NCI-H1694 (cell line): ENCODE measurements around the gene RNU6-1.
A peak's percentile ranks its signal among the peaks of the same experiment; 100 is the strongest.

Experiments
- DNase-seq: peaks from one replicate; lab custom pipeline; 2025; lab: John Stamatoyannopoulos, UW

RNU6-1 gene

GRCh38 chr15:67857220-67857619, 17.4 kb upstream of the RNU6-1 start:
- no peak for DNase-seq

- DNase-seq, result no peak
These were observed 16.0 kb upstream of the RNU6-1 start for GRCh38 chr15:67855842-67856241.

- no peak for DNase-seq
These were observed 14.5 kb upstream of the RNU6-1 start for GRCh38 chr15:67854358-67854757.

- no peak for DNase-seq
These were observed 13.6 kb upstream of the RNU6-1 start for GRCh38 chr15:67853454-67853853.

DNA sequence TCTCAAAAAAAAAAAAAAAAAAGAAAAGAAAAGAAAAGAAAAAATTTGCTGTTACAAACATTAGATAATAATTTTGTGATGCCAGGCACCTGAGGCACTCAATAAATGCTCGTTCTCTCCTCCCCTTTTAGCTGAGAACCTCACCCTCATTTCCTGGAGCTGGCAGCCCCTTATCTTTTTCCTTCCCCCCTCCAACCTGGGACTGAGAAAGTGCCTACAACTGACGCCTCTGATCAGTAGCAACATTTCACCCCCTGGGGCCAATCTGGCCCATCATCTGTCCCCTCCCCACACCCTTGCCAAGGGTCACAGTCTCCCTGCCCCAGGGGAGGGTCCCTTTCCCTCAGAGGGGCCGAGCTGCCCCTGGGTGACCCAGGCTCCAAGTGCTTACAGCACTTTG, 12.6 kb upstream of the RNU6-1 start:
- no peak for DNase-seq

DNA sequence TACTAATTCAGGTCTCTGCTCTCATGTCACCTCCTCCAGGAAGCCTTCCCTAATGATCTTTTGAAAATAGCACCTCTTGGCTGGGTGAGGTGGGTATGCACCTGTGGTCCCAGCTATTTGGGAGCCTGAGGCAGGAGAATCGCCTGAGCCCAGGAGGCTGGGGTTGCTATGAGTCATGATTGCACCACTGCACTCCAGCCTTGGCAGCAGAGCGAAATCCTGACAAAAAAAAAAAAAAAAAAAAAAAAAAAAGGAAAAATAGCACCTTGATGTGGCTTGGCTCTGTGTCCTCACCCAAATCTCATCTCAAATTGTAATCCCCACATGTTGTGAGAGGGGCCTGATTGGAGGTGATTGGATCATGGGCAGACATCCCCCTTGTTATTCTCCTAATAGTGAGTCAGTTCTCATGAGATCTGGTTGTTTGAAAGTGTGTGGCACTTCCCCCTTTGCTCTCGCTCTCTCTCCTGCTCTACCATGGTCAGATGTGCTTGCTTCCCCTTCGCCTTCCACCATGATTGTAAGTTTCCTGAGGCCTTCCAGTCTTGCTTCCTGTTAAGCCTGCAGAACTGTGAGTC, 11.2 kb upstream of the RNU6-1 start:
- DNase-seq, result no peak

GRCh38 chr15:67850336-67850735, 10.5 kb upstream of the RNU6-1 start:
- no peak for DNase-seq

DNA sequence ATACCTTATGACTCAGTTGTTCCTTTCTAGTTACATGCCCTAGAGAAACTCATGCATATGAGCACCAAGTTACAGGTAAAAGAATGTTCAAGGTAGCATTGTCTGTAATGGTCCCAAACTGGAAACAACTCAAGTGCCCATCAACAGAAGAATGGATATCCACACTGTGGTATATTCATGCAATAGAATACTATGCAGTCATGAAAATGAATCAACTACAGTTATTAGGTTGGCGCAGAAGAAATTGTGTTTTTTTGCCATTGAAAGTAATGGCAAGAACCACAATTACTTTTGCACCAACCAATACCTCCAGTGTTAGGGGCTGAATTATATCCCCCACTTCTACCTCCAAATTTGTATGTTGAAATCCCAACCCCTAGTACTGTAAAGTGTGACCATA, 9.7 kb upstream of the RNU6-1 start:
- no peak for DNase-seq

DNA sequence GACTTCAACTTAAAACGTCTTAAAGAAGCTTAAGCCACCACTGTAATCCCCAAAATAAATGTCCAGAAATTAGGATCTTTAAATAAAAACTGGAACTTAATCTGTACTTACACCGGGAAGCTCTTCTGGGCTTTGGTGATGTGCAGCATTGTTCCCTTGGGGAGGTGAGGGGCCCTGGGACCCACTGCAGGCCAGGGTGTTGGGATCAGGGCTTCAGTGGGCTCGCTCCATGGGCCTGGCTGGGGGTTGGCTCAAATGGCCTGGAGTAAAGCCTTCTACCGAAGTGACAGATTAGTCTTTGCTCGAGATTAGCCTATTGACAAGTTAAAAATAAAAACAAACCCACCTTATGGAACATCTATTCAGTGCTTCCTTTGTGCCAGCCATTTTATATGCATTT, 6.1 kb upstream of the RNU6-1 start:
- no peak for DNase-seq

- no peak for DNase-seq
These were observed 3.9 kb upstream of the RNU6-1 start for GRCh38 chr15:67843571-67844387.

- no peak for DNase-seq
These were observed 3.3 kb upstream of the RNU6-1 start for GRCh38 chr15:67843092-67843501.

GRCh38 chr15:67841513-67841762, 1.6 kb upstream of the RNU6-1 start:
- DNase-seq, result no peak

- peak; percentile 8 for DNase-seq
These were observed 1.1 kb upstream of the RNU6-1 start for GRCh38 chr15:67840749-67841512.

- peak; percentile 28 for DNase-seq
These were observed 331 bp downstream of the RNU6-1 start for GRCh38 chr15:67839499-67839928.

GRCh38 chr15:67838789-67839332, 984 bp downstream of the RNU6-1 start:
- no peak for DNase-seq

DNA sequence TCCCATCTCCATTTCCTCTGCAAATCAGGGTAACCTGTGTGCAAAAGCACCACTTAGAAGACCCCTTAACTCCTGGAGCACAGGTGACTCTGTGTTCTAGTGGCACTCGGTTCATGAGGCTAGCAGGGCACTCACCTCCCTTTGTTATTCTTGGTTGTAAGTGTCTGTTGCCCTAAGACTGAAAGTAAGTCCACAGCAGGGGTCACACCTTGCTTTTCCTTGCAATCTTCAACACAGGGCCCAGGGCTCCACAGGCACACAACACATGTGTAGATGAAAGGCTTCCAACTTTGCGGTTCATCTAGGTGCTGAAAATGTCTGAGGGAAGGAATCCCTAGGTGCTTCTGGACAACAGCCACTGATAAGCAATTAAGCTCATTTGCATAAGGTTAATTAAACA, 2.9 kb downstream of the RNU6-1 start:
- DNase-seq, result no peak

GRCh38 chr15:67836477-67836876, 3.4 kb downstream of the RNU6-1 start:
- DNase-seq, result peak; percentile 16

- DNase-seq, result no peak
These were observed 3.8 kb downstream of the RNU6-1 start for GRCh38 chr15:67836134-67836455.

GRCh38 chr15:67835297-67836133, 4.3 kb downstream of the RNU6-1 start:
- DNase-seq, result no peak

- DNase-seq, result no peak
These were observed 5.1 kb downstream of the RNU6-1 start for GRCh38 chr15:67834581-67835296.

- DNase-seq, result no peak
These were observed 5.9 kb downstream of the RNU6-1 start for GRCh38 chr15:67833710-67834511.
